Fibroblast of lung (primary cell): Measurements from ENCODE around the gene MRPL16. TPM values are rescaled to one million over a fixed set of nuclear protein-coding genes. Genes with fewer than 3 reads are reported as not detected.

ENCODE experiments used
- DNase-seq, 2 donors: peaks; one replicate each; pipeline versions ENCODE4 v3.0.0 to v3.0.0-alpha.2; 2010; ENCODE audit warnings: low read depth in 2 of 2
- H2AFZ ChIP-seq: 2 replicates; pipeline ENCODE4 v1.5.1; 2012; ENCODE audit warnings: low read length, control low read depth, inconsistent platforms
- H3K27ac ChIP-seq: 2 replicates; pipeline ENCODE4 v1.5.1; 2011; ENCODE audit warnings: low read length, control low read depth; ENCODE audit not compliant: insufficient read depth
- H3K27me3 ChIP-seq: 2 replicates; pipeline ENCODE4 v1.5.1; 2011; ENCODE audit warnings: mild to moderate bottlenecking, low read length; ENCODE audit not compliant: control insufficient read depth, insufficient read depth
- H3K36me3 ChIP-seq: 2 replicates; pipeline ENCODE4 v1.5.1; 2011; ENCODE audit warnings: low read length; ENCODE audit not compliant: control insufficient read depth, insufficient read depth
- H3K4me1 ChIP-seq: 2 replicates; pipeline ENCODE4 v1.5.1; 2011; ENCODE audit warnings: low read length; ENCODE audit not compliant: control insufficient read depth, insufficient read depth; ENCODE audit errors: extremely low read depth
- H3K4me2 ChIP-seq: 2 replicates; pipeline ENCODE4 v1.5.1; 2011; ENCODE audit warnings: low read length, control low read depth; ENCODE audit not compliant: insufficient read depth; ENCODE audit errors: extremely low read depth
- H3K4me3 ChIP-seq, 4 experiments: fragments of 200-600 bp in 1 of 4; sonication (generic) in 1 of 4; replicated peaks in 1 of 4; 2 replicates each; pipeline ENCODE4 v1.5.1; 2011 to 2016; ENCODE audit warnings: low read length in 4 of 4, low read depth in 3 of 4, mild to moderate bottlenecking in 3 of 4, control low read depth in 2 of 4, inconsistent platforms in 1 of 4, mixed read lengths in 1 of 4; ENCODE audit not compliant: insufficient read depth in 1 of 4; ENCODE audit errors: control extremely low read depth in 1 of 4
- H3K79me2 ChIP-seq: 2 replicates; pipeline ENCODE4 v1.5.1; 2012; ENCODE audit warnings: mild to moderate bottlenecking, low read length, inconsistent platforms; ENCODE audit not compliant: control insufficient read depth, insufficient read depth
- H3K9ac ChIP-seq: 2 replicates; pipeline ENCODE4 v1.5.1; 2011; ENCODE audit warnings: mild to moderate bottlenecking, low read length, control low read depth; ENCODE audit not compliant: insufficient read depth
- H3K9me3 ChIP-seq: 2 replicates; pipeline ENCODE4 v1.5.1; 2012; ENCODE audit warnings: low read depth, low read length; ENCODE audit not compliant: control insufficient read depth, insufficient read depth
- H4K20me1 ChIP-seq: 2 replicates; pipeline ENCODE4 v1.5.1; 2011; ENCODE audit warnings: low read length; ENCODE audit not compliant: control insufficient read depth, insufficient read depth; ENCODE audit errors: extremely low read depth
- CTCF ChIP-seq, 2 donors: IDR thresholded peaks in 1 of 2; conservative IDR thresholded peaks in 1 of 2; 1 replicate in 1 of 2; 2 replicates in 1 of 2; pipeline ENCODE4 v1.5.1; 2011 to 2012; ENCODE audit warnings: low read length in 2 of 2, control low read depth in 1 of 2, inconsistent platforms in 1 of 2, low read depth in 1 of 2, mild to moderate bottlenecking in 1 of 2
- EZH2 ChIP-seq: IDR thresholded peaks from 2 replicates; pipeline ENCODE4 v1.5.1; 2012; ENCODE audit warnings: low read length, control low read depth, mild to moderate bottlenecking; ENCODE audit errors: missing control alignments
- polyA plus RNA-seq, 2 donors: library from polyadenylated mRNA; depleted of rRNA in 1 of 2; stranded (reverse) in 1 of 2; unstranded in 1 of 2; fragments of >200 nt; gene quantifications; 2 replicates each; pipeline ENCODE4 v1.2.1, GENCODE V29; 2011 to 2012; ENCODE audit warnings: missing spikeins in 1 of 2
- total RNA-seq: library from RNA; depleted of rRNA; stranded (reverse); fragments of >200 nt; gene quantifications from 2 replicates; pipeline ENCODE4 v1.2.1, GENCODE V29; 2014

MRPL16 gene
- total and polyA plus RNA-seq, 2 donors (not counting 1 experiment from before 2014, with no cell fraction given) = 43.1 to 64.9 TPM

GRCh38 chr11:59782080-59782479 lies 28.5 kb downstream of the MRPL16 start:
- DNase-seq = no peak
- no peaks in the 10 kb centered on the region for H4K20me1 ChIP-seq
- no peaks in the 10 kb centered on the region for H3K36me3 ChIP-seq
- no peak overlapping the region for H3K27ac ChIP-seq
- TF ChIP-seq EZH2 (no peak), CTCF (conservative IDR thresholded peaks at IDR 0.05 in 1 of 2, IDR thresholded peaks at IDR 0.05 in 1 of 2; ENCODE audit: low read depth in 1 of 2, low read length in 2 of 2) (no peak)
- H3K9ac ChIP-seq = no peak overlapping the region
- H3K4me3 ChIP-seq = no peak overlapping the region
- no peaks in the 10 kb centered on the region for H3K27me3 ChIP-seq
- H3K79me2 ChIP-seq = no peaks in the 10 kb centered on the region
- peaks cover 1% of the 10 kb centered on the region for H3K4me1 ChIP-seq
- no peak overlapping the region for H3K4me2 ChIP-seq
- H2AFZ ChIP-seq = no peak overlapping the region
- no peaks in the 10 kb centered on the region for H3K9me3 ChIP-seq

- Histone ChIP-seq H3K9ac (no peak overlapping the region), H3K4me1 (peaks cover 2% of the 10 kb centered on the region), H3K4me3 (no peak overlapping the region), H3K27me3 (no peaks in the 10 kb centered on the region), H4K20me1 (no peaks in the 10 kb centered on the region), H2AFZ (no peak overlapping the region), H3K4me2 (no peak overlapping the region), H3K27ac (no peak overlapping the region), H3K36me3 (no peaks in the 10 kb centered on the region), H3K79me2 (no peaks in the 10 kb centered on the region), H3K9me3 (no peaks in the 10 kb centered on the region)
- TF ChIP-seq CTCF (conservative IDR thresholded peaks at IDR 0.05 in 1 of 2, IDR thresholded peaks at IDR 0.05 in 1 of 2; ENCODE audit: low read depth in 1 of 2, low read length in 2 of 2) = no peak
- no peak for TF ChIP-seq EZH2
- no peak for DNase-seq
Measured at GRCh38 chr11:59779487-59779886, 31.1 kb downstream of the MRPL16 start.

GRCh38 chr11:59778122-59778521 lies 32.5 kb downstream of the MRPL16 start:
- H3K27ac ChIP-seq = no peak overlapping the region

More at GRCh38 chr11:59778122-59778521, 32.5 kb downstream of the MRPL16 start:
- Histone ChIP-seq H3K9me3 (no peaks in the 10 kb centered on the region), H4K20me1 (no peaks in the 10 kb centered on the region), H3K4me2 (no peak overlapping the region), H3K36me3 (no peaks in the 10 kb centered on the region), H2AFZ (no peak overlapping the region), H3K27me3 (no peaks in the 10 kb centered on the region), H3K9ac (no peak overlapping the region), H3K79me2 (no peaks in the 10 kb centered on the region), H3K4me1 (peaks cover 2% of the 10 kb centered on the region), H3K4me3 (no peak overlapping the region)
- no peak for DNase-seq
- TF ChIP-seq EZH2 = no peak
- TF ChIP-seq CTCF (conservative IDR thresholded peaks at IDR 0.05 in 1 of 2, IDR thresholded peaks at IDR 0.05 in 1 of 2; ENCODE audit: low read depth in 1 of 2, low read length in 2 of 2) = no peak
